ENCODE data around the gene ADPRS. TPM values are rescaled to one million over a fixed set of nuclear protein-coding genes. Genes with fewer than 3 reads are reported as not detected.

The ADPRS gene
- total and polyA plus RNA-seq, 8 donors = 6.1 to 28.8 (median 10.7) TPM

DNA sequence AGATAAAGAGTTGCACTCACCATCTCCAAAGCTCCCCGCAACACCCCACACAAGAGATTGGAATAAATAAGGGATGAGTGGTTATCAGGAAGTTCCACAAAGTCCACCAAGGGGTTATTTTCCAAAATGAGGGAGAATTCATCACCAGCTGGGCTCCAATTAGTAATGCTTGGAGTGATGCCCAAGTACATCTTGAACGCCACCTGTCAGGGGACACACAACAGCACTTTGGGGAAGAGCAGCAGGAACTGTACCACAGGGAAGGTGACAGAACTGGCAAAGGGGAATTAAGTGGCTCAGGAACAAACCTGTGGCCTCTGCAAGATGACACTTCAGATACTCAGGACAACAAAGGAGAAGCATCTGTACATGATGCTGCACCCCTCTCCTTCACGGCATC lies 49.1 kb downstream of the ADPRS start:
- no peak for ATAC-seq
- no peak overlapping the region for H3K27ac ChIP-seq

GRCh38 chr1:36139521-36139920 lies 50.8 kb downstream of the ADPRS start:
- Histone ChIP-seq H3K9me3 (no peaks in the 10 kb centered on the region), H3K27me3 (no peaks in the 10 kb centered on the region), H3K36me3 (peaks cover 0 to 23% (median 4%) of the 10 kb centered on the region in 3 donors), H3K4me3 (no peak overlapping the region), H3K4me1 (peaks cover 0 to 11% (median 5%) of the 10 kb centered on the region in 3 donors), H3K27ac (no peak overlapping the region)
- ATAC-seq (no peak), DNase-seq (no peak), FAIRE-seq (no peak)
- TF ChIP-seq CTCF (IDR thresholded peaks at IDR 0.05) = no peak
- 59 to 62% methylated on average over 5 of the region's 5 CpGs for WGBS, 2 donors
- intact Hi-C loops (cut with DNase I) = no loop called here

More for the DNA sequence above, 49.1 kb downstream of the ADPRS start:
- 91 to 93% methylated on average over 3 of the region's 3 CpGs for WGBS, 2 donors
- no peak for DNase-seq
- no peak for FAIRE-seq
- intact Hi-C loops (cut with DNase I) = no loop called here
- Histone ChIP-seq H3K9me3 (no peaks in the 10 kb centered on the region), H3K4me1 (peaks cover 3 to 11% (median 5%) of the 10 kb centered on the region in 3 donors), H3K27me3 (no peaks in the 10 kb centered on the region), H3K36me3 (peaks cover 0 to 23% (median 4%) of the 10 kb centered on the region in 3 donors), H3K4me3 (no peak overlapping the region)
- TF ChIP-seq CTCF (IDR thresholded peaks at IDR 0.05) = no peak

DNA sequence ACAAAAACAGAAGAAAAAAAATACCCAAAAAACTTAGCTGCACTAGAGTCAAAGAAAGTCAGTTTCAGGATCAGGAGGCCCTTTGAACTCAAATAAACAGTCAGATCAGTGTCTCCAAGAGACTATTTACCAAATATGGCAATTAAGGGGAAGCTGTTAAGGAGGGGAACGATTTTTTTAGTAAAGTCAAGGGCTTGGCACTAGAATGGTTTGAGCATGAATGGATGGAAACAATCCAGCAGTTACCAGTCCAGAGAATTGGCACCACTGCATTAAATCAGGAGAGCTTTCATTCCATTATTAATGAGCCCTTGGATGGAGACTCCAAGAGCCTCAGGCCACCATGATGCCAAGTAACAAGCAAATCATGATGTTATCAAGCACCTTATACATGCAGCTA lies 53.4 kb downstream of the ADPRS start:
- intact Hi-C loops (cut with DNase I) = no loop called here
- WGBS, 2 donors = 5 to 10% methylated on average over 1 of the region's 1 CpG
- TF ChIP-seq CTCF (IDR thresholded peaks at IDR 0.05) = no peak
- no peak overlapping the region for H3K4me3 ChIP-seq
- FAIRE-seq (no peak), DNase-seq (no peak), ATAC-seq (peak; percentile 15 to 57 (median 44))
- H3K4me1 ChIP-seq = peaks cover 0 to 11% (median 5%) of the 10 kb centered on the region in 3 donors
- H3K27me3 ChIP-seq = no peaks in the 10 kb centered on the region
- no peaks in the 10 kb centered on the region for H3K9me3 ChIP-seq
- H3K27ac ChIP-seq = peak overlapping the region in 1 of 4 donors; percentile 11
- peaks cover 0 to 12% (median 4%) of the 10 kb centered on the region in 3 donors for H3K36me3 ChIP-seq

- Histone ChIP-seq H3K4me3 (no peak overlapping the region), H3K36me3 (peaks cover 0 to 6% (median 0%) of the 10 kb centered on the region in 3 donors), H3K27ac (no peak overlapping the region), H3K9me3 (no peaks in the 10 kb centered on the region), H3K27me3 (no peaks in the 10 kb centered on the region), H3K4me1 (peaks cover 0 to 15% (median 5%) of the 10 kb centered on the region in 3 donors)
- DNase-seq (no peak), ATAC-seq (no peak), FAIRE-seq (no peak)
- WGBS, 2 donors = 87 to 90% methylated on average over 4 of the region's 4 CpGs
- intact Hi-C loops (cut with DNase I) = no loop called here
- no peak for TF ChIP-seq CTCF (IDR thresholded peaks at IDR 0.05)
Measured at GRCh38 chr1:36143424-36143823, 54.7 kb downstream of the ADPRS start.

Other genes starting within 250 kb of the ADPRS start
- gene AGO1, start 205.7 kb upstream of the ADPRS start, total RNA-seq = 10 to 100 TPM; 10.2 to 18.7 (median 13.2) TPM
- gene AGO1, start 205.7 kb upstream of the ADPRS start, polyA plus RNA-seq = 1 to 10 TPM; 2.7 to 3.3 TPM
- gene AGO3, start 157.8 kb upstream of the ADPRS start, total RNA-seq = 10 to 100 TPM in 3 of 6 donors, 1 to 10 TPM in 3; 7.7 to 16.6 (median 9.9) TPM
- 1 to 10 TPM; 2.2 to 2.8 TPM for gene AGO3, start 157.8 kb upstream of the ADPRS start, polyA plus RNA-seq
- gene TEKT2, start 4.8 kb upstream of the ADPRS start, total RNA-seq = 1 to 10 TPM; 1.3 to 2.7 (median 1.6) TPM
- gene TEKT2, start 4.8 kb upstream of the ADPRS start, polyA plus RNA-seq = 10 to 100 TPM in 1 of 2 donors, 1 to 10 TPM in 1; 6.5 to 17.6 TPM
- 1 to 10 TPM in 2 of 6 donors, under 1 TPM in 4; 0.12 to 3.3 (median 0.34) TPM for gene COL8A2, start 36.3 kb downstream of the ADPRS start, total RNA-seq
- gene COL8A2, start 36.3 kb downstream of the ADPRS start, polyA plus RNA-seq = under 1 TPM; 0.31 to 0.42 TPM
- gene TRAPPC3, start 60.6 kb downstream of the ADPRS start, total RNA-seq = 10 to 100 TPM; 24.6 to 29.5 (median 27.0) TPM
- 10 to 100 TPM; 21.8 to 41.5 TPM for gene TRAPPC3, start 60.6 kb downstream of the ADPRS start, polyA plus RNA-seq
- 10 to 100 TPM; 12.5 to 39.3 (median 15.8) TPM for gene MAP7D1, start 67.3 kb downstream of the ADPRS start, total RNA-seq
- 10 to 100 TPM; 26.4 to 36.0 TPM for gene MAP7D1, start 67.3 kb downstream of the ADPRS start, polyA plus RNA-seq
- gene THRAP3, start 135.6 kb downstream of the ADPRS start, total RNA-seq = 10 to 100 TPM; 24.0 to 54.7 (median 34.8) TPM
- gene THRAP3, start 135.6 kb downstream of the ADPRS start, polyA plus RNA-seq = 10 to 100 TPM; 17.0 to 27.5 TPM
- gene SH3D21, start 217.5 kb downstream of the ADPRS start, total RNA-seq = 1 to 10 TPM in 2 of 6 donors, under 1 TPM in 4; 0.41 to 1.7 (median 0.58) TPM
- 1 to 10 TPM; 1.7 to 2.6 TPM for gene SH3D21, start 217.5 kb downstream of the ADPRS start, polyA plus RNA-seq
- 10 to 100 TPM in 1 of 6 donors, 1 to 10 TPM in 5; 3.3 to 11.4 (median 3.9) TPM for gene EVA1B, start 234.8 kb downstream of the ADPRS start, total RNA-seq
- gene EVA1B, start 234.8 kb downstream of the ADPRS start, polyA plus RNA-seq = 10 to 100 TPM; 13.3 to 14.0 TPM